Tibial nerve (tissue), 3 donors: Measurements from ENCODE around the gene PROP1.

Experiments used
- POLR2A ChIP-seq, 2 donors: fragments of 450-650 bp; IDR thresholded peaks; one replicate each; pipeline ENCODE4 v1.6.1; 2017; ENCODE audit warnings: antibody characterized with exemption in 2 of 2, mild to moderate bottlenecking in 2 of 2, moderate library complexity in 2 of 2
- TF ChIP-seq, protein P1 (sequence below), 5 experiments: fragments of 200-600 bp in 3 of 5; fragments of 450-650 bp in 2 of 5; sonication (generic) in 3 of 5; IDR thresholded peaks; one replicate each; pipeline ENCODE4 v1.5.1; 2016 to 2019; ENCODE audit warnings: antibody characterized with exemption in 5 of 5, mild to moderate bottlenecking in 3 of 5, moderate library complexity in 2 of 5

DNA sequence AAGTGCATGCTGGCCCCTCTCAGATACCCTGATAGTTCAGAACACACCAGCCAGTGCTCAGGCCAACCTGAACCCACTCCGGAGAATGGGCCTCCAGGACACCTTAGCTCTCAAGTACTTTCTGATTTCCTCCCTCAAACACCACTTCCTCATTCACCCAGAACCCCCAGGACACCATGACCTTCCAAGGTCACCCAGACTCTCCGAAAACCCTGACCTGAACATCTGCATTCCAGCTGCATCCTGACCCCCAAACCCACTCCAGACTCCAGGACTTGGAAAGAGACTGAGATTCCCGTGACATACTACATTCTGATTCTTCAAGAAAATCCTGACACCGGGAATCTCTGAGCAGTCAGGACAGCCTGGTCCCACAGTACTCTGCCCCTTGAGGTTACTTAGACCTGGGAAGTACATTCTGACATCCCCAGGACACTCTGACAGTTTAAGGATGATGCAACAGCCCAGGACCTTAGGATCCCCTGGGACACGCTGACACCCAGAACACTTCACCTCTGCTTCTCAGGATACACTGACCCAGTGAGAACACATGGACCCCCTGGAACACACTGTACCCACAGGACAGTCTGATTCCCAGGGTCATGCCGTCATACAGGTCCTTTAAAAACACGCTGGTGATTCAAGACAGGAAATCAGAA is 747 bp upstream of the PROP1 start:
- TF ChIP-seq, protein P1, sequence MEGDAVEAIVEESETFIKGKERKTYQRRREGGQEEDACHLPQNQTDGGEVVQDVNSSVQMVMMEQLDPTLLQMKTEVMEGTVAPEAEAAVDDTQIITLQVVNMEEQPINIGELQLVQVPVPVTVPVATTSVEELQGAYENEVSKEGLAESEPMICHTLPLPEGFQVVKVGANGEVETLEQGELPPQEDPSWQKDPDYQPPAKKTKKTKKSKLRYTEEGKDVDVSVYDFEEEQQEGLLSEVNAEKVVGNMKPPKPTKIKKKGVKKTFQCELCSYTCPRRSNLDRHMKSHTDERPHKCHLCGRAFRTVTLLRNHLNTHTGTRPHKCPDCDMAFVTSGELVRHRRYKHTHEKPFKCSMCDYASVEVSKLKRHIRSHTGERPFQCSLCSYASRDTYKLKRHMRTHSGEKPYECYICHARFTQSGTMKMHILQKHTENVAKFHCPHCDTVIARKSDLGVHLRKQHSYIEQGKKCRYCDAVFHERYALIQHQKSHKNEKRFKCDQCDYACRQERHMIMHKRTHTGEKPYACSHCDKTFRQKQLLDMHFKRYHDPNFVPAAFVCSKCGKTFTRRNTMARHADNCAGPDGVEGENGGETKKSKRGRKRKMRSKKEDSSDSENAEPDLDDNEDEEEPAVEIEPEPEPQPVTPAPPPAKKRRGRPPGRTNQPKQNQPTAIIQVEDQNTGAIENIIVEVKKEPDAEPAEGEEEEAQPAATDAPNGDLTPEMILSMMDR (IDR thresholded peaks at IDR 0.05): no peak
- TF ChIP-seq POLR2A (IDR thresholded peaks at IDR 0.05): no peak
